Measurements from ENCODE around the gene TRABD2A.

The TRABD2A gene

GRCh38 chr2:84902526-84902925 lies 21.6 kb upstream of the TRABD2A start:
- Histone ChIP-seq H3K9me3 (ENCODE audit: insufficient read depth, low read depth, low read length) (no peaks in the 10 kb centered on the region), H4K20me1 (ENCODE audit: insufficient read depth, low read length, poor library complexity, severe bottlenecking) (peaks cover 16% of the 10 kb centered on the region), H3K4me1 (ENCODE audit: insufficient read depth, low read length, poor library complexity, severe bottlenecking) (peaks cover 22% of the 10 kb centered on the region), H3K9me2 (replicated peaks; ENCODE audit: low read depth, low read length) (no peaks in the 10 kb centered on the region), H3K4me2 (ENCODE audit: low read depth, low read length, poor library complexity, severe bottlenecking) (no peak overlapping the region), H3K79me2 (ENCODE audit: insufficient read depth, low read length) (peaks cover 21% of the 10 kb centered on the region), H3K27me3 (ENCODE audit: insufficient read depth, low read length, poor library complexity, severe bottlenecking) (no peaks in the 10 kb centered on the region), H2AFZ (ENCODE audit: low read length) (no peak overlapping the region), H3K36me3 (ENCODE audit: insufficient read depth, low read length) (no peaks in the 10 kb centered on the region), H3F3A (ENCODE audit: low read depth) (no peaks in the 10 kb centered on the region; the same call in 1 of the 2 replicates), H3K9ac (ENCODE audit: low read depth, low read length, poor library complexity, severe bottlenecking) (no peak overlapping the region), H3K4me3 (ENCODE audit: low read length, poor library complexity, severe bottlenecking) (no peak overlapping the region)
- TF ChIP-seq EZH2phosphoT487 (IDR thresholded peaks at IDR 0.05; ENCODE audit: borderline replicate concordance), result no peak

GRCh38 chr2:84901593-84902120 lies 20.8 kb upstream of the TRABD2A start:
- Histone ChIP-seq H2AFZ (ENCODE audit: low read length) (peak overlapping the region; percentile 10; the same call in 1 of the 2 replicates), H3K36me3 (ENCODE audit: insufficient read depth, low read length) (no peaks in the 10 kb centered on the region), H3K4me2 (ENCODE audit: low read depth, low read length, poor library complexity, severe bottlenecking) (no peak overlapping the region), H4K20me1 (ENCODE audit: insufficient read depth, low read length, poor library complexity, severe bottlenecking) (peaks cover 9% of the 10 kb centered on the region), H3K79me2 (ENCODE audit: insufficient read depth, low read length) (peaks cover 12% of the 10 kb centered on the region), H3K9me2 (replicated peaks; ENCODE audit: low read depth, low read length) (no peaks in the 10 kb centered on the region), H3K9me3 (ENCODE audit: insufficient read depth, low read depth, low read length) (no peaks in the 10 kb centered on the region), H3K4me1 (ENCODE audit: insufficient read depth, low read length, poor library complexity, severe bottlenecking) (peaks cover 21% of the 10 kb centered on the region), H3K4me3 (ENCODE audit: low read length, poor library complexity, severe bottlenecking) (no peak overlapping the region), H3K9ac (ENCODE audit: low read depth, low read length, poor library complexity, severe bottlenecking) (no peak overlapping the region), H3F3A (ENCODE audit: low read depth) (no peaks in the 10 kb centered on the region; the same call in 1 of the 2 replicates), H3K27me3 (ENCODE audit: insufficient read depth, low read length, poor library complexity, severe bottlenecking) (no peaks in the 10 kb centered on the region)
- TF ChIP-seq EZH2phosphoT487 (IDR thresholded peaks at IDR 0.05; ENCODE audit: borderline replicate concordance), result no peak
- TF ChIP-seq CTCF (conservative IDR thresholded peaks at IDR 0.05; ENCODE audit: low read length), result no peak

GRCh38 chr2:84900971-84901370 lies 20.1 kb upstream of the TRABD2A start:
- no peak for TF ChIP-seq CTCF (conservative IDR thresholded peaks at IDR 0.05; ENCODE audit: low read length)
- no peak for TF ChIP-seq EZH2phosphoT487 (IDR thresholded peaks at IDR 0.05; ENCODE audit: borderline replicate concordance)
- H3K27me3 ChIP-seq (ENCODE audit: insufficient read depth, low read length, poor library complexity, severe bottlenecking), result no peaks in the 10 kb centered on the region
- H3K4me1 ChIP-seq (ENCODE audit: insufficient read depth, low read length, poor library complexity, severe bottlenecking), result peaks cover 21% of the 10 kb centered on the region
- H3K4me2 ChIP-seq (ENCODE audit: low read depth, low read length, poor library complexity, severe bottlenecking), result no peak overlapping the region
- H3K9me2 ChIP-seq (replicated peaks; ENCODE audit: low read depth, low read length), result no peaks in the 10 kb centered on the region
- no peak overlapping the region for H3K4me3 ChIP-seq (ENCODE audit: low read length, poor library complexity, severe bottlenecking)
- no peak overlapping the region for H2AFZ ChIP-seq (ENCODE audit: low read length)
- H3K9me3 ChIP-seq (ENCODE audit: insufficient read depth, low read depth, low read length), result no peaks in the 10 kb centered on the region
- H3K79me2 ChIP-seq (ENCODE audit: insufficient read depth, low read length), result peaks cover 5% of the 10 kb centered on the region
- H3K9ac ChIP-seq (ENCODE audit: low read depth, low read length, poor library complexity, severe bottlenecking), result no peak overlapping the region
- peaks cover 2% of the 10 kb centered on the region for H4K20me1 ChIP-seq (ENCODE audit: insufficient read depth, low read length, poor library complexity, severe bottlenecking)
- H3F3A ChIP-seq (ENCODE audit: low read depth), result no peaks in the 10 kb centered on the region; the same call in 1 of the 2 replicates
- no peaks in the 10 kb centered on the region for H3K36me3 ChIP-seq (ENCODE audit: insufficient read depth, low read length)

All from Loucy (cell line).